MCF 10A (cell line): ENCODE measurements around the gene MSI2. TPM values are rescaled to one million over a fixed set of nuclear protein-coding genes. Genes with fewer than 3 reads are reported as not detected.

Experiments
- BruUV-seq: library from RNA; stranded (reverse); fragments of 400-500 nt; replicated peaks from 2 replicates; lab custom pipeline; 2021; lab: Mats Ljungman, UMichigan
- CTCF ChIA-PET: fragments of 300-600 bp; sonication (Branson Sonifier 250); formaldehyde crosslinking; extraction: SDS; loops from one replicate; lab custom pipeline; 2021; ENCODE audit warnings: antibody characterized with exemption, inconsistent platforms; lab: Yijun Ruan, JAX
- POLR2A ChIA-PET: fragments of 300-600, 350-650 bp; sonication (Branson Sonifier 250); formaldehyde crosslinking; extraction: SDS; loops from one replicate; lab custom pipeline; 2020; ENCODE audit warnings: antibody characterized with exemption, inconsistent platforms; lab: Yijun Ruan, JAX
- DNase-seq: peaks from one replicate; pipeline ENCODE4 v3.0.0-alpha.2; 2018; ENCODE audit not compliant: unreplicated experiment
- H3K27ac Mint-ChIP-seq: one replicate; pipeline ENCODE4 v1.8.0; 2022; ENCODE audit warnings: mild to moderate bottlenecking, low read depth, mixed read lengths; ENCODE audit not compliant: unreplicated experiment
- H3K27me3 Mint-ChIP-seq: one replicate; pipeline ENCODE4 v1.8.0; 2022; ENCODE audit warnings: mixed read lengths; ENCODE audit not compliant: insufficient read depth, unreplicated experiment
- H3K36me3 Mint-ChIP-seq: one replicate; pipeline ENCODE4 v1.8.0; 2022; ENCODE audit warnings: mild to moderate bottlenecking, moderate library complexity, mixed read lengths; ENCODE audit not compliant: insufficient read depth, unreplicated experiment
- H3K4me1 Mint-ChIP-seq: one replicate; pipeline ENCODE4 v1.8.0; 2022; ENCODE audit warnings: mixed read lengths; ENCODE audit not compliant: insufficient read depth, unreplicated experiment
- H3K4me3 Mint-ChIP-seq: one replicate; pipeline ENCODE4 v1.8.0; 2022; ENCODE audit warnings: mild to moderate bottlenecking, moderate library complexity, mixed read lengths; ENCODE audit not compliant: unreplicated experiment
- H3K9me3 Mint-ChIP-seq: one replicate; pipeline ENCODE4 v1.8.0; 2022; ENCODE audit warnings: mixed read lengths; ENCODE audit not compliant: unreplicated experiment
- intact Hi-C: fragments of 100-400 bp; cut with micrococcal nuclease; formaldehyde crosslinking; loops from 2 replicates; pipeline ENCODE4 v1.14.1; 2022
- total RNA-seq: library from RNA; stranded (reverse); gene quantifications from 2 replicates; pipeline ENCODE4 v1.2.3, GENCODE V29; 2022
- TF ChIP-seq, protein P1 (sequence below): fragments of 200-600 bp; IDR thresholded peaks from one replicate; pipeline ENCODE4 v1.8.0; 2022; ENCODE audit warnings: antibody characterized with exemption, mild to moderate bottlenecking; ENCODE audit not compliant: unreplicated experiment

Gene MSI2
- total RNA-seq, 1 experiment from 2014 or later: 60.6 TPM

DNA sequence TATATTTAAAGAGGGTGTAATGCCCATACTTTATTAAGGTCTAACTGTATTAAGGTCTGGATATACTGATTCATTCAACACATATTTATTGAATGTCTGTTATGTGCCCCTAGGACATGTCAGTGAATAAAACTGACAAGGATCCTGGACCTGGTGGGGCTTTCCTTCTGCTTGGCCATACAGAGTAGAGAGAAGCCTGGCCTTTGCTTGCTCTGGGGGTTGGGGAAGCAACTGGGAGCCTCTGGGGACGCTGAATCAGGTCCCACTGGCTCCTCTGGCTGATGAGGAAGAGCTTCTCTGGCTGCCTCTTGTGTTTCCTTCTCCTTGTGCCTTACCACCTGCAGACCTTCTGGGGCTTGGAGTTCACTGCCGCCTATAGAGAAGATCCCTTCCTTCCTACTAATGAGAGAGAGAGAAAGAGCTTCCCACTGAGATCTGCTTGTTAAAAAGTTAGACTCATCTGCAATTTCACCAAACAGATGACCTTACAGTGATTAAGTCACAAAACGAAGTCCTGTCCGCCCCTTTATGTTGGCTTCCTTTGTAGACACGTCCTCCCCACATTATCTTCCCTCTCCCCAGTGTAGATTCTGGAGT lies 49.7 kb downstream of the MSI2 start:
- DNase-seq: no peak
- no peaks in the 10 kb centered on the region for H3K9me3 Mint-ChIP-seq
- H3K27ac Mint-ChIP-seq: no peak overlapping the region
- intact Hi-C loops: no loop called here
- no TSS peak for BruUV-seq
- H3K4me1 Mint-ChIP-seq: peaks cover 6% of the 10 kb centered on the region
- H3K27me3 Mint-ChIP-seq: no peaks in the 10 kb centered on the region
- no peak overlapping the region for H3K4me3 Mint-ChIP-seq
- TF ChIP-seq, protein P1, sequence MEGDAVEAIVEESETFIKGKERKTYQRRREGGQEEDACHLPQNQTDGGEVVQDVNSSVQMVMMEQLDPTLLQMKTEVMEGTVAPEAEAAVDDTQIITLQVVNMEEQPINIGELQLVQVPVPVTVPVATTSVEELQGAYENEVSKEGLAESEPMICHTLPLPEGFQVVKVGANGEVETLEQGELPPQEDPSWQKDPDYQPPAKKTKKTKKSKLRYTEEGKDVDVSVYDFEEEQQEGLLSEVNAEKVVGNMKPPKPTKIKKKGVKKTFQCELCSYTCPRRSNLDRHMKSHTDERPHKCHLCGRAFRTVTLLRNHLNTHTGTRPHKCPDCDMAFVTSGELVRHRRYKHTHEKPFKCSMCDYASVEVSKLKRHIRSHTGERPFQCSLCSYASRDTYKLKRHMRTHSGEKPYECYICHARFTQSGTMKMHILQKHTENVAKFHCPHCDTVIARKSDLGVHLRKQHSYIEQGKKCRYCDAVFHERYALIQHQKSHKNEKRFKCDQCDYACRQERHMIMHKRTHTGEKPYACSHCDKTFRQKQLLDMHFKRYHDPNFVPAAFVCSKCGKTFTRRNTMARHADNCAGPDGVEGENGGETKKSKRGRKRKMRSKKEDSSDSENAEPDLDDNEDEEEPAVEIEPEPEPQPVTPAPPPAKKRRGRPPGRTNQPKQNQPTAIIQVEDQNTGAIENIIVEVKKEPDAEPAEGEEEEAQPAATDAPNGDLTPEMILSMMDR: no peak
- peaks cover 44% of the 10 kb centered on the region for H3K36me3 Mint-ChIP-seq
- CTCF ChIA-PET: no interaction called here
- POLR2A ChIA-PET: no interaction called here

DNA sequence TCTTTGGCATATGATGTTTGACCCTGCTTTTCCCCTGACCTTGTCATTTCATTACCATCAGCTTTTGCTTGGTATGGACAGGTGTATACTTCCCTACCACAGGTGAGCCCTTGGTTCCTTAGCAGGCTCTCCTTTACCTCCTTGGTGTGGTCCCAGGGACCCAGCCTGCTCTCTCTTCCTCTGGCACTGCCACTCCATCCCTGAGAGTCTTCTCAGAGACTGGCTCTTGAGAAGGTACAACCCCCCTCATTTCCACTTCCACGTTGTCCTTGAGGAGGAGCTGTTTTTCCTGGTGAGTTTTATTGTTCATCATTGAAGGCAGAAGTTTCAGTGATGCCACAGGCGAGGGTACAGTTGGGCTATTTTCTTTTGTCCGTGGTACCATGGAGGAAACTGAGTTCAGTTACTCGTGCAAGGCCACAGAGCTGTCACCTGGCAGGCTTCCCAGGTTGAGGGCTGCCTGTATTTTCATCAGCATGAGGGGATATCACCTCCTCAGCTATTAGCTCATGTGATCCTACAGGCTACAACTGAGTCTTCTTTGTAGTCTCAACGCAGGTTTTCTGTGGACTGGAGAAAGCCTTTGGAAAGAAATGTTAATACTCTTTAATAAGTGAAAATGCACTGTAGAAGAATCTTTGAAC lies 52.3 kb downstream of the MSI2 start:
- CTCF ChIA-PET: interaction anchor here (0.6 to 0.9 kb wide), 2 partner anchors 8 to 364 kb away, joined by 3 read pairs; no protein-coding TSS in a partner anchor
- POLR2A ChIA-PET: no interaction called here
- TF ChIP-seq, protein P1: no peak
- Mint-ChIP-seq H3K27me3 (no peaks in the 10 kb centered on the region), H3K27ac (no peak overlapping the region), H3K4me1 (peaks cover 6% of the 10 kb centered on the region), H3K4me3 (no peak overlapping the region), H3K36me3 (peaks cover 26% of the 10 kb centered on the region), H3K9me3 (no peaks in the 10 kb centered on the region)
- no peak for DNase-seq
- BruUV-seq: no TSS peak
- intact Hi-C loops: no loop called here

DNA sequence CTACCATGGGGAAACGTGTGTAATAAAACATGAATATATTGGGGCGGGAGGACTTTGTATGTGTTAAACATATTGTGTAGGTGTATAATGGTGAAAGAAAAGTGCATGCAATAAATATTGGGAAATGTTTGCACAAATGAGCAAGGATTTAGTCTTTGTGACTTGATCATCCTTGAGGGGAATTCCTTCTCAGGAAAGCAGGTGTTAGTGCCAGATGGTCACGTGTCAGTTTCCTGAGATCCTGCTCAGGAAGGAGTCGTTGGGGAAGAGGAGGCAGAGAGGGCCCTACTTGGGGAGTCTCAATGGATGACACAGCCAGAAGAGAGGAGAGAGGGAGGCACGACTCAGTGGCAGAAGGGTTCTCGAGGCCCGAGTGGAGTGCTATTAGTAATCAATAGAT lies 53.2 kb downstream of the MSI2 start:
- Mint-ChIP-seq H3K9me3 (no peaks in the 10 kb centered on the region), H3K4me3 (no peak overlapping the region), H3K27me3 (no peaks in the 10 kb centered on the region), H3K4me1 (peaks cover 6% of the 10 kb centered on the region), H3K36me3 (peaks cover 24% of the 10 kb centered on the region), H3K27ac (no peak overlapping the region)
- DNase-seq: peak; percentile 42
- CTCF ChIA-PET: interaction anchor here (0.7 kb wide), 1 partner anchor 533 kb away, joined by 3 read pairs; no protein-coding TSS in a partner anchor
- TF ChIP-seq, protein P1: no peak
- no TSS peak for BruUV-seq
- intact Hi-C loops: no loop called here
- POLR2A ChIA-PET: no interaction called here

DNA sequence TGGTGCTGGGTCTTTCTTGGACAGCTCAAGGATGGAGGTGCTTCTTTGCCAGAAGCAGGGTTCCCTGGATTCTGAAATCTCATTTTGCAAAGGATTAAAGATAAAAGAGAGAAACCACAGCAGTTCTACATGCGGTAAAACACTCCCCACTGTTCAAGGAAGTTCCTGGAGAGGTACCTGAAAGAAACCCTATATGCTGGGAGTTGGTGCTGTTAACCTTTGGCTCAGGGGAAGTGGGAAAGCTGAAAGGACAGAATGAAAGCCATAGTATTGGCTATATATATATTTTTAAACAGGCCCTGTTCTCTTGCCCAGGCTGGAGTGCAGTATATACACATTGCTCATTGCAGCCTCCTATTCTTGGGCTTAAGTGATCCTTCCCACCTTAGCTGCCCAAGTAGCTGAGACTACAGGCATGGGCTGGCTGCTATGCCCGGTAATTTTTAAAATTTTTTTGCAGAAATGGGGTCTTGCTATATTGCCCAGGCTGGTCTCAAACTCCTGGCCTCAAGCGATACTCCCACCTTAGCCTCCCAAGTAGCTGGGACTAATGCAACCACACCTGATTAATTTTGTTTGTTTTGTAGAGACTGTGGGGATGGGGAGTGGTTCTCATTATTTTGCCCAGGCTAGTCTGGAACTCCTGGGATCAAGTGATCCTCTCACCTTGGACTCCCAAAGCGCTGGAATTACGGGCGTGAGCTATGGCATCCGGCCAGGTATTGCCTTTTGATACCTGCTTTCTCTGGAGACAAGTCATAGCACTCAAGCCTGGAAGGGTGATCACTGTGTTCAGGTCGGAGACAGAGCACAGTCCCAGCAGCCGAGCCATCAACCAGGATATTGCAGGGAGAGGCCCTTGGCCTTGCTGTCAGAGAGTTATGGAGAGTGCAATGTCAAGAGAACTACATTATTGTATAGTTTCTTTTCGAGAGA lies 55.2 kb downstream of the MSI2 start:
- Mint-ChIP-seq H3K27ac (no peak overlapping the region), H3K4me1 (peaks cover 6% of the 10 kb centered on the region), H3K9me3 (no peaks in the 10 kb centered on the region), H3K27me3 (no peaks in the 10 kb centered on the region), H3K36me3 (peaks cover 24% of the 10 kb centered on the region), H3K4me3 (no peak overlapping the region)
- peak; percentile 11 for DNase-seq
- TF ChIP-seq, protein P1: no peak
- BruUV-seq: no TSS peak
- CTCF ChIA-PET: interaction anchor here (0.6 to 1.5 kb wide), 2 partner anchors 522 to 1003 kb away, joined by 3 read pairs; no protein-coding TSS in a partner anchor
- POLR2A ChIA-PET: interaction anchor here (0.6 to 0.8 kb wide), 2 partner anchors 55 to 61 kb away, joined by 3 read pairs; no protein-coding TSS in a partner anchor
- intact Hi-C loops: no loop called here
